RKO (cell line): Measurements from ENCODE around the gene ZEB2.

Source experiments
- DNase-seq: peaks from one replicate; pipeline ENCODE4 v3.0.0-alpha.2; 2016; ENCODE audit warnings: low spot score

ZEB2 gene

GRCh38 chr2:144421606-144422510 lies 98.1 kb downstream of the ZEB2 start:
- no peak for DNase-seq

GRCh38 chr2:144419218-144419617 lies 100.7 kb downstream of the ZEB2 start:
- no peak for DNase-seq

- no peak for DNase-seq
Measured at GRCh38 chr2:144415386-144415785, 104.5 kb downstream of the ZEB2 start.

- peak; percentile 7 for DNase-seq
Measured at GRCh38 chr2:144414324-144414845, 105.5 kb downstream of the ZEB2 start.

GRCh38 chr2:144412709-144413108 lies 107.2 kb downstream of the ZEB2 start:
- DNase-seq: no peak

- DNase-seq: no peak
Measured at GRCh38 chr2:144411473-144411872, 108.4 kb downstream of the ZEB2 start.

GRCh38 chr2:144409241-144409640 lies 110.7 kb downstream of the ZEB2 start:
- no peak for DNase-seq

- DNase-seq: no peak
Measured at GRCh38 chr2:144407262-144407661, 112.7 kb downstream of the ZEB2 start.

GRCh38 chr2:144405982-144406788 lies 113.7 kb downstream of the ZEB2 start:
- DNase-seq: no peak

GRCh38 chr2:144405321-144405720 lies 114.6 kb downstream of the ZEB2 start:
- no peak for DNase-seq

GRCh38 chr2:144404586-144405314 lies 115.2 kb downstream of the ZEB2 start:
- no peak for DNase-seq

- no peak for DNase-seq
Measured at GRCh38 chr2:144403933-144404332, 116.0 kb downstream of the ZEB2 start.

- DNase-seq: no peak
Measured at GRCh38 chr2:144402251-144402650, 117.7 kb downstream of the ZEB2 start.

- no peak for DNase-seq
Measured at GRCh38 chr2:144401036-144401435, 118.9 kb downstream of the ZEB2 start.

GRCh38 chr2:144396318-144396717 lies 123.6 kb downstream of the ZEB2 start:
- no peak for DNase-seq

GRCh38 chr2:144390424-144391020 lies 129.4 kb downstream of the ZEB2 start:
- DNase-seq: no peak

- no peak for DNase-seq
Measured at GRCh38 chr2:144389930-144390311, 130.0 kb downstream of the ZEB2 start.

GRCh38 chr2:144389151-144389929 lies 130.6 kb downstream of the ZEB2 start:
- no peak for DNase-seq

GRCh38 chr2:144385381-144385780 lies 134.5 kb downstream of the ZEB2 start:
- DNase-seq: no peak

GRCh38 chr2:144383571-144384100 lies 136.3 kb downstream of the ZEB2 start:
- DNase-seq: no peak

GRCh38 chr2:144382849-144383248 lies 137.1 kb downstream of the ZEB2 start:
- no peak for DNase-seq
